ENCODE results near the gene MCAT.
"Not testable (repeated sequence)": the region's sequence is repeated elsewhere in the genome, so short reads cannot be mapped to it uniquely, and the experiment has no call there.

Gene MCAT

DNA sequence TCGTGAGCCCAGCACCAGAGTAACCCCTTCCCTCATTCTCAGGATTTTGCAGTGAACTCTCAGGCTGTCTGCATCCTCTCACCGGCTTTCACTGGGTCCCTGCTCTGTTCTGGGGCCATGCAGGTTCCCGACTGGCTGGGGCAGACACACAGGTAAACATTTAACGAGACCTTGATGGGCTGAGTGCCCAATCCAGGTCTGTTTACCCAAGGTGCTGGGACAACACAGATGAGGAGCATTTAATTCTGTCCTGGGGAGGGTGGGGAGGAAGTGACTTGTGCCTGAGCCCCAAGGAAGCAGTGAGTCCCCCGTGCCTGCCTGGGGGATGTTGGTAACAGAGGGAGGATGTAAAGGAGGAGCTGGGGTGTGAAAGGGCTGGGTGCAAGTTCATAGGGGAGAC is 28.2 kb downstream of the MCAT start:
- Histone ChIP-seq H3K4me3 (no peak overlapping the region), H3K9me3 (ENCODE audit: low read depth, low read length) (no peaks in the 10 kb centered on the region), H3K9ac (ENCODE audit: insufficient read length) (no peak overlapping the region), H3K27ac (no peak overlapping the region), H3K36me3 (ENCODE audit: insufficient read depth, low read length) (no peaks in the 10 kb centered on the region)
- TF ChIP-seq EZH2 (IDR thresholded peaks at IDR 0.05) (no peak), FOXP2 (optimal IDR thresholded peaks at IDR 0.05; ENCODE audit: control extremely low read depth, extremely low read length, insufficient read depth) (no peak), POLR2AphosphoS5 (IDR thresholded peaks at IDR 0.05; ENCODE audit: borderline replicate concordance, low read depth, low read length) (no peak)
- no peak for DNase-seq (ENCODE audit: low read depth, low spot score)

DNA sequence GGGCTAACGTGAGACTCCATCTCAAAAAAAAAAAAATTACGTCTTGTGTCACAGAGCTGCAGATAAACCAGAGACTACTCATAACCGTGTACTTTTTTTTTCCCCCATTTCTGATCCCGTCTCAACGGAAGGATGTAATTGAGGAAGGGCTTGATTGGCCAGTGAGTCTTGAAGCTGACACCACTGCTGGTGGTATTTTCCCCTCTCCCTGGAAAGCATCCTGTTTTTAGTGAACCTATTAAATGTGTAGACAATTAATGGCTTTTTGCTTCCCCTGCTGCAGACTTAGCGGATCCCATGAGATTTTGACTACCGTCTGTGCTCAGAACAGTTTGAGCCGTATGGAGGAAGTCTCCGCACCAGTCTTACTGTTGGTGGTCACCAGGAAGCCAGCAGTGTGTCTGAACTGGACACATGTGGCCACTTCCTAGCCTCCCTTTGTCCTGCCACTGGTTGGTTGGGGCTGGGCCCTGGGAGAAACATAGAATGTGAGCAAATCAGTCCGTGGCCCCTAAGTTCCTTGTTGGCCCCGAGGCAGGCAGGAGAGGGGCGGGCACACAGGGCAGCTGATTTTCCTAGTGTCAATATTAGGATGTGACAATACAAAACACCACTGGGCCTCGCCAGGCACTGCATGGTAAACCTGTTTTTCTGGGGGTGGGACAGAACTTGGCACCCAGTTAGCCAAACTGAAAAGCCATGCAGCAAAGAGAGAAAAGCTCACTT is 29.5 kb downstream of the MCAT start:
- DNase-seq (ENCODE audit: low read depth, low spot score): no peak
- H3K27ac ChIP-seq: no peak overlapping the region
- H3K9ac ChIP-seq (ENCODE audit: insufficient read length): no peak overlapping the region
- H3K9me3 ChIP-seq (ENCODE audit: low read depth, low read length): no peaks in the 10 kb centered on the region
- H3K4me3 ChIP-seq: no peak overlapping the region
- TF ChIP-seq POLR2AphosphoS5 (IDR thresholded peaks at IDR 0.05; ENCODE audit: borderline replicate concordance, low read depth, low read length) (no peak), FOXP2 (optimal IDR thresholded peaks at IDR 0.05; ENCODE audit: control extremely low read depth, extremely low read length, insufficient read depth) (no peak), EZH2 (IDR thresholded peaks at IDR 0.05) (no peak)
- no peaks in the 10 kb centered on the region for H3K36me3 ChIP-seq (ENCODE audit: insufficient read depth, low read length)

DNA sequence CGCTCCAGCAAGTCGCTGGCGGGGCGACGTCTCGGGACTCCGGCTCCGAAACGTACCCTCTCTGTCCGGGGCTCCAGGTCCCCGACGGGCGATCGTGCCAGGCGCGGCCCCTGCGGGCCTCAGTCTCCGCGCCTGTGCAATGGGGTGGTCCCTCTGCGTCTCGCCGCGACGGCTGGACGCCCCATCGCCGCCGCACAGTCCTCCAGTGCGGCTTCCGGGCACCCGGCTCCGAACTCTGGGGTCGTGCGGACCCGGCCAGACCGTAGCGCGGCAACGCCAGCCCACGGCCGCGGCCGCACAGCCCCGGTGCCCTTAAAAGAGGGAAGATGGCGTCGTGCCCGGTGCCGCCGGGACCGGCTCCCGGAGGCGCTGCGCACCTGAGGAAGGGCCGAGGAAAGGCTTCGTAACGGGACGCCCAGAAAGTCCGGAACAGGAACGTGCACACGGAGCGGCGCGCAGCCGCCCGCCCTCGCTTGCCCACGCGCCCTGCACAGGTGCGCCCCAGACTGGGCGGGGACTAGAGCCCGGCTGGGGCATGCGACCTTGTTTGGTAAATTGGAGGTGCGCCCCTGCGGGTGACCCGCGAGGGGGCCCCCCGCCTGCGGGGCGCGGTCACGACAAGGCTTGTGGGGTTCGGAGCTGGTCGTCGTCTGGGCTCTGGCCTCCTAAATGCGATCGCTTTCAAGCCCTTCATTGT is 32.1 kb downstream of the MCAT start:
- Histone ChIP-seq H3K9ac (ENCODE audit: insufficient read length) (no peak overlapping the region), H3K9me3 (ENCODE audit: low read depth, low read length) (no peaks in the 10 kb centered on the region), H3K36me3 (ENCODE audit: insufficient read depth, low read length) (no peaks in the 10 kb centered on the region), H3K4me3 (peak overlapping the region; percentile 78), H3K27ac (no peak overlapping the region)
- no peak for DNase-seq (ENCODE audit: low read depth, low spot score)
- TF ChIP-seq EZH2 (IDR thresholded peaks at IDR 0.05): no peak
- TF ChIP-seq POLR2AphosphoS5 (IDR thresholded peaks at IDR 0.05; ENCODE audit: borderline replicate concordance, low read depth, low read length): no peak
- no peak for TF ChIP-seq FOXP2 (optimal IDR thresholded peaks at IDR 0.05; ENCODE audit: control extremely low read depth, extremely low read length, insufficient read depth)

DNA sequence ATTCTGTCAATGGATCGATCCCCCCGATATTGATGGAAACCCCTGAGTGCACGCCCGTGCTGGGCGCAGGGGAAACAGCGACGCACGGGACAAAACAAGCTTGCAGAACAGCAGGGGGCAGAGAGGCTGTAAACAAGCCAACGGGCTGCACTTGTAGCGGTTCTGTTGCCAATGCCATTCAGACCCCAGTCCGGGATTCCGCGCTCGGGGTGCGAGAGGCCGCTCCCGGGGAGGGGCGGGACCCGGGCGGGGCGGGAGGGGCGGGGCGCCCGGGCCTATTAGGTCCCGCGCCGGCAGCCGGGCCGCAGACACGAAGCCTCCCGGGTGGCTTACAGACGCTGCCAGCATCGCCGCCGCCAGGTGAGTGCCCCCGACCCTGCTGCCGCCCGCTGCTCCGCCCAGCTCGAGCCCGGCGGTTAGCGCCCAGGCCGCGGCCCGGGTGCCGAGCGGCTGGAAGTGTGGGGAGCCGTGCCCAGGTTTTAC is 32.7 kb downstream of the MCAT start, which contains the start of gene BIK:
BIK (plus strand) TSS at position 307 of the 483 bp plus-strand sequence. CDS start 13,273 bp downstream, outside the sequence.
- Histone ChIP-seq H3K9ac (ENCODE audit: insufficient read length) (no peak within 1 kb of the TSS), H3K36me3 (ENCODE audit: insufficient read depth, low read length) (no peaks in the 10 kb centered on the region), H3K9me3 (ENCODE audit: low read depth, low read length) (no peaks in the 10 kb centered on the region), H3K27ac (no peak within 1 kb of the TSS), H3K4me3 (peak within 1 kb of the TSS; percentile 78)
- DNase-seq (ENCODE audit: low read depth, low spot score): no peak
- TF ChIP-seq EZH2 (IDR thresholded peaks at IDR 0.05) (no peak), FOXP2 (optimal IDR thresholded peaks at IDR 0.05; ENCODE audit: control extremely low read depth, extremely low read length, insufficient read depth) (peak; percentile 67), POLR2AphosphoS5 (IDR thresholded peaks at IDR 0.05; ENCODE audit: borderline replicate concordance, low read depth, low read length) (no peak)

DNA sequence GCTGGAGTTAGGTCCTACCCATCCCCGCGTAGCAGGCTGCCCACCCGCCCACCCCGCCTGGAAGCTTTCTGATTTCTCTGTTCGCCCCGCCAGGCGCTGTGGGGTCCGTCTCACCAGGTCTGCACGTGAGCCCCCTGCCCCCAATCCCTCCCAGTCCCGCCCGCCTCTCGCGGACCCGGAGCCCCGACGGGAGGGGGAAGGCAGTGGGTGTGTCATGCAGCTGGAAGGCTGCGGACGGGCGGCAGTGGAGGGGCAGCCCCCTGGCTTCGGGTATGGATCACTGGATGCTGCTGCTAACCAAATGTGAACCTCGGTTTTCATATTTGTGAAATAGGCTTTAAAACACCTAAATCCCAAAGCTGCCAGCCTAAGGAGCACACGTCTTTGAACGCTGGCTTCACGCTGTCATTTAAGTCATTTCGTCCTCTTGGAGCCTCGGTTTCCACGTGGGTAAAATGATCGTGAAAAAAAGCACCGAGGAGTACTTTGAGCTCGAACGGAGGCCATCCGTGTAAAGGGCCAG is 33.2 kb downstream of the MCAT start:
- H3K27ac ChIP-seq: no peak overlapping the region
- H3K4me3 ChIP-seq: peak overlapping the region; percentile 78
- TF ChIP-seq EZH2 (IDR thresholded peaks at IDR 0.05) (peak; percentile 60), POLR2AphosphoS5 (IDR thresholded peaks at IDR 0.05; ENCODE audit: borderline replicate concordance, low read depth, low read length) (no peak)
- no peak overlapping the region for H3K9ac ChIP-seq (ENCODE audit: insufficient read length)
- no peaks in the 10 kb centered on the region for H3K9me3 ChIP-seq (ENCODE audit: low read depth, low read length)
- no peak for DNase-seq (ENCODE audit: low read depth, low spot score)
- H3K36me3 ChIP-seq (ENCODE audit: insufficient read depth, low read length): no peaks in the 10 kb centered on the region

DNA sequence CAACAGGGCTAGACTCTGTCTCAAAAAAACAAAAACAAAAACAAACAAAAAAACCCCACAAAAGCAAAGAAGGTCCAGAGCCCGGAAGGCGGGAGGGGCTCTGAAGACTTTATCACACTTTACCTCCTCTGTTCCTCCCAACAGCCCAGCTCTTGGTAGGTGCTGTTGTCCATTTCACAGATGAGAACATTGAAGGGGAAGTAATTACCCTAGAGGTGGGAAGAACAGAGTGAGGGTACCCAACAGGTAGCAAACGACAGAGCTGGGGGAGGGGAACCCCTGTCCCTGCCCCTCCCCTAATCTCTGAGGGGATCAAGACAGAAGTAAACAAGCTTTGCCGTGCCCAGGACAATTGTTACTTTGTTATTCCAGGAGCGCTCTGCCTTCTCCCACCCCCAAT is 33.7 kb downstream of the MCAT start:
- no peaks in the 10 kb centered on the region for H3K9me3 ChIP-seq (ENCODE audit: low read depth, low read length)
- no peak overlapping the region for H3K4me3 ChIP-seq
- no peaks in the 10 kb centered on the region for H3K36me3 ChIP-seq (ENCODE audit: insufficient read depth, low read length)
- H3K9ac ChIP-seq (ENCODE audit: insufficient read length): no peak overlapping the region
- TF ChIP-seq EZH2 (IDR thresholded peaks at IDR 0.05) (no peak), POLR2AphosphoS5 (IDR thresholded peaks at IDR 0.05; ENCODE audit: borderline replicate concordance, low read depth, low read length) (no peak), FOXP2 (optimal IDR thresholded peaks at IDR 0.05; ENCODE audit: control extremely low read depth, extremely low read length, insufficient read depth) (no peak)
- H3K27ac ChIP-seq: no peak overlapping the region
- DNase-seq (ENCODE audit: low read depth, low spot score): no peak

DNA sequence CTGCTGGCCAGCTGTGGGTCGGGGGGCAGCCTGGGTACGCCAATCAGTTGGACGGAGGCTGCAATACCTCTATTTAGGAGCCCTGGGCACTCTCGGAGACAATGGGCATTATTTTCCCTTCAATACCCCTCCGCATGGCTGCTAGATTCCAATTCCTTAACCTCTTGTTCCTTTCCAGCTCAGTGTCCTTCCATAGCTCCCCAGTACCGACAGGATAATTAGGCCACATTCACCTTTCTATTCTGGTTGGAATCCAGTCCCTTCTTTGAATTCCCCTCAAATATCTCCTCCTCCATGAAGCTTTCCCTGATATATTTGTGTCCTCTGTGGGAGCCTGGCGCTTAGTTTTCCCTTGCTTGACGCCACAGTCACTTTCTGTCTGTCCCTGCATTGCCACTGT is 36.9 kb downstream of the MCAT start:
- H3K27ac ChIP-seq: no peak overlapping the region
- TF ChIP-seq EZH2 (IDR thresholded peaks at IDR 0.05) (no peak), POLR2AphosphoS5 (IDR thresholded peaks at IDR 0.05; ENCODE audit: borderline replicate concordance, low read depth, low read length) (no peak), FOXP2 (optimal IDR thresholded peaks at IDR 0.05; ENCODE audit: control extremely low read depth, extremely low read length, insufficient read depth) (no peak)

DNA sequence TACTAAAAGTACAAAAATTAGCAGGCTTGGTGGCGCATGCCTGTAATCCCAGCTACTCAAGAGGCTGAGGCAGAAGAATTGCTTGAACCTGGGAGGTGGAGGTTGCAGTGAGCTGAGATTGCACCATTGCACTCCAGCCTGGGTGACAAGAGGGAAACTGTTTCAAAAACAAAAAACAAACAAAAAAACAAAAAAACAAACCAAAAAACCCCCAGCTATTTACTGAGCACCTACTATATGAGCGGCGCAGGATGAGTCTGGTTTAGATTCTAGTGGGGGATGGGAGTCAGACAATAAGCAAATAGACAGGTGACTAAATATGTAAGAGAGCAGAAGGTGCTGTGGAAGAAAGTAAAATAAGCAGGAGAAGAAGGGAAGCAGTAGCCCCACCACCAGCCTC is 38.2 kb downstream of the MCAT start:
- not testable (repeated sequence) for H3K36me3 ChIP-seq (ENCODE audit: insufficient read depth, low read length); H3K9ac ChIP-seq (ENCODE audit: insufficient read length); DNase-seq (ENCODE audit: low read depth, low spot score)

More for the DNA sequence above, 36.9 kb downstream of the MCAT start:
- no peak for DNase-seq (ENCODE audit: low read depth, low spot score)
- no peak overlapping the region for H3K9ac ChIP-seq (ENCODE audit: insufficient read length)
- no peaks in the 10 kb centered on the region for H3K9me3 ChIP-seq (ENCODE audit: low read depth, low read length)
- H3K4me3 ChIP-seq: no peak overlapping the region
- H3K36me3 ChIP-seq (ENCODE audit: insufficient read depth, low read length): no peaks in the 10 kb centered on the region

DNA sequence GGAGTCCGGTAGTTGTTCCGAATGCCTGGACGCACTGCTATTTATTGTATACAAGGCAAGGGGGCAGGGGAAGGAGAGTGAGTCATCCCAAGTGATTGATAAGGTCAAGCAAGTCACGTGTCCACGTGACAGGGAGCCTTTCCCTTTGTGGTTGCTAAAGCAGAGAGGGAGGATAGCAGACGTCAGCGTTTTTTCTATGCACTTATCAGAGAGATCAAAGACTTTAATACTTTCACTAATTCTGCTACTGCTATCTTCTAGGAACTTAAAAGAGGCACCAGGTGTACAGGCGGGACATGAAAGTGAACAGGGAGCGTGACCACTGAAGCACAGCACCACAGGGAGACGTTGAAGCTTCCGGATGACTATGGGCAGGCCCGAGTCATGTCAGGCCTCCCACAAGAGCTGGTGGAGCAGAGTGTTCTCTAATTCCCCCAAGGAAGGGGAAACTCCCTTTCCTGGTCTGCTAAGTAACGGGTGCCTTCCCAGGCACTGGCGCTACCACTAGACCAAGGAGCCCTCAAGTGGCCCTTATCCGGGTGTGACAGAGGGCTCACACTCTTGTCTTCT is 39.1 kb downstream of the MCAT start:
- not testable (repeated sequence) for H3K36me3 ChIP-seq (ENCODE audit: insufficient read depth, low read length); H3K4me3 ChIP-seq; H3K9ac ChIP-seq (ENCODE audit: insufficient read length); H3K27ac ChIP-seq; H3K9me3 ChIP-seq (ENCODE audit: low read depth, low read length); DNase-seq (ENCODE audit: low read depth, low spot score)

More for the DNA sequence above, 38.2 kb downstream of the MCAT start:
- H3K9me3 ChIP-seq (ENCODE audit: low read depth, low read length); H3K27ac ChIP-seq; H3K4me3 ChIP-seq: not testable (repeated sequence)
